HG02852 (cell line): ENCODE results near the gene SLC13A4.
"Not testable (repeated sequence)": the region's sequence is repeated elsewhere in the genome, so short reads cannot be mapped to it uniquely, and the experiment has no call there.

Experiments
- ATAC-seq: cut with Tn5 transposase; IDR thresholded peaks from one replicate; pipeline ENCODE4 v1.9.1; 2021; ENCODE audit warnings: mild to moderate bottlenecking, moderate library complexity; ENCODE audit not compliant: unreplicated experiment

The SLC13A4 gene

GRCh38 chr7:135728136-135728669 is at the start of gene SLC13A4:
SLC13A4 (minus strand) TSS chr7:135728186; CDS start chr7:135727496, 690 bp downstream.
- no peak for ATAC-seq

GRCh38 chr7:135775915-135776314 is 47.9 kb upstream of the SLC13A4 start:
- ATAC-seq: not testable (repeated sequence)

- ATAC-seq: no peak
Observed at GRCh38 chr7:135775230-135775629, 47.2 kb upstream of the SLC13A4 start.

- no peak for ATAC-seq
Observed at GRCh38 chr7:135774284-135774683, 46.3 kb upstream of the SLC13A4 start.

GRCh38 chr7:135773464-135773863 is 45.5 kb upstream of the SLC13A4 start:
- no peak for ATAC-seq

GRCh38 chr7:135772639-135773222 is 44.7 kb upstream of the SLC13A4 start:
- ATAC-seq: no peak

- ATAC-seq: no peak
Observed at GRCh38 chr7:135771961-135772638, 44.1 kb upstream of the SLC13A4 start.

- no peak for ATAC-seq
Observed at GRCh38 chr7:135771051-135771450, 43.1 kb upstream of the SLC13A4 start.

GRCh38 chr7:135770139-135770710 is 42.2 kb upstream of the SLC13A4 start:
- ATAC-seq: no peak

- ATAC-seq: no peak
Observed at GRCh38 chr7:135769005-135769802, 41.2 kb upstream of the SLC13A4 start.

GRCh38 chr7:135768467-135768866 is 40.5 kb upstream of the SLC13A4 start:
- ATAC-seq: no peak

- no peak for ATAC-seq
Observed at GRCh38 chr7:135768064-135768463, 40.1 kb upstream of the SLC13A4 start.

GRCh38 chr7:135763261-135763660 is 35.3 kb upstream of the SLC13A4 start:
- ATAC-seq: no peak

GRCh38 chr7:135761751-135762488 is 33.9 kb upstream of the SLC13A4 start:
- no peak for ATAC-seq

GRCh38 chr7:135759532-135759931 is 31.5 kb upstream of the SLC13A4 start:
- no peak for ATAC-seq

- no peak for ATAC-seq
Observed at GRCh38 chr7:135758531-135758932, 30.5 kb upstream of the SLC13A4 start.

- ATAC-seq: no peak
Observed at GRCh38 chr7:135757719-135758411, 29.9 kb upstream of the SLC13A4 start.

GRCh38 chr7:135756191-135756590 is 28.2 kb upstream of the SLC13A4 start:
- ATAC-seq: no peak

GRCh38 chr7:135755351-135755753 is 27.4 kb upstream of the SLC13A4 start:
- ATAC-seq: no peak
